OCI-LY7 (cell line): Measurements from ENCODE around the gene FBXW11.
"Not testable (repeated sequence)": the region's sequence is repeated elsewhere in the genome, so short reads cannot be mapped to it uniquely, and the experiment has no call there.

Source experiments
- EZH2phosphoT487 ChIP-seq: fragments of 200-600 bp; sonication (generic); IDR thresholded peaks from 2 replicates; pipeline ENCODE4 v1.6.1; 2018; ENCODE audit warnings: low read depth, borderline replicate concordance, mild to moderate bottlenecking, mixed run types, antibody characterized with exemption, low read length, moderate library complexity, mixed read lengths
- TF ChIP-seq, protein P1 (sequence below): fragments of 200-600 bp; sonication (generic); conservative IDR thresholded peaks from 2 replicates; pipeline ENCODE4 v1.5.1; 2014; ENCODE audit warnings: mild to moderate bottlenecking, antibody characterized with exemption, low read length, moderate library complexity, mixed read lengths

DNA sequence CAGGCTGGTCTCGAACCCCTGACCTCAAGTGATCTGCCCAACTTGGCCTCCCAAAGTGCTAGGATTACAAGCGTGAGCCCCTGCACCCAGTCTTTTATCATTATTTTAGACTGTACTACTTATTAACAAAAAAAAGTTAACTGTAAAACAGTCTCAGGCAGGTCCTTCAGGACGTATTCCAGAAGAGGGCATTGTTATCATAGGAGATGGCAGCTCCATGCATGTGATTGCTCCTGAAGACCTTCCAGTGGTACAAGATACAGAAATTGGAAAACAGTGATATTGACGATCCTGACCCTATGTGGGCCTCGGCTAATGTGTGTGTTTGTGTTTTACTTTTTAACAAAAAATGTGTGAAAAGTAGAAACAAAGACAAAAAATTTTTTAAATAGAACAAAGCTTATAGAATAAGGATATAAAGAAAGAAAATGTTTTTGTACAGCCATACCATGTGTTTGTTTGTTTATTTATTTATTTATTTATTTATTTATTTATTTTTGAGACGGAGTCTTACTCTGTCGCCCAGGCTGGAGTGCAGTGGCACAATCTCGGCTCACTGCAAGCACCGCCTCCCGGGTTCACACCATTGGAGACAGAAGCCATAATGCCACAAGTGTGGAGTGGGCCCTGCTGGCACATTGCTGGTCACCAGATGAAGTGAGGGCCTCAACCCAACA lies 13.8 kb upstream of the FBXW11 start:
- TF ChIP-seq, protein P1, sequence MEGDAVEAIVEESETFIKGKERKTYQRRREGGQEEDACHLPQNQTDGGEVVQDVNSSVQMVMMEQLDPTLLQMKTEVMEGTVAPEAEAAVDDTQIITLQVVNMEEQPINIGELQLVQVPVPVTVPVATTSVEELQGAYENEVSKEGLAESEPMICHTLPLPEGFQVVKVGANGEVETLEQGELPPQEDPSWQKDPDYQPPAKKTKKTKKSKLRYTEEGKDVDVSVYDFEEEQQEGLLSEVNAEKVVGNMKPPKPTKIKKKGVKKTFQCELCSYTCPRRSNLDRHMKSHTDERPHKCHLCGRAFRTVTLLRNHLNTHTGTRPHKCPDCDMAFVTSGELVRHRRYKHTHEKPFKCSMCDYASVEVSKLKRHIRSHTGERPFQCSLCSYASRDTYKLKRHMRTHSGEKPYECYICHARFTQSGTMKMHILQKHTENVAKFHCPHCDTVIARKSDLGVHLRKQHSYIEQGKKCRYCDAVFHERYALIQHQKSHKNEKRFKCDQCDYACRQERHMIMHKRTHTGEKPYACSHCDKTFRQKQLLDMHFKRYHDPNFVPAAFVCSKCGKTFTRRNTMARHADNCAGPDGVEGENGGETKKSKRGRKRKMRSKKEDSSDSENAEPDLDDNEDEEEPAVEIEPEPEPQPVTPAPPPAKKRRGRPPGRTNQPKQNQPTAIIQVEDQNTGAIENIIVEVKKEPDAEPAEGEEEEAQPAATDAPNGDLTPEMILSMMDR = 0 out of 2 replicates have a peak, but pooled peaks have one; percentile 28
- TF ChIP-seq EZH2phosphoT487 = not testable (repeated sequence)
